NT2/D1 (cell line): Measurements from ENCODE around the gene RPTOR.

Source experiments
- YY1 ChIP-seq: IDR thresholded peaks from 2 replicates; pipeline ENCODE4 v1.6.1; 2011; ENCODE audit not compliant: insufficient read length, insufficient read depth
- ZNF274 ChIP-seq: IDR thresholded peaks from 2 replicates; pipeline ENCODE4 v1.6.1; 2011; ENCODE audit warnings: mild to moderate bottlenecking, low read depth, low read length

DNA sequence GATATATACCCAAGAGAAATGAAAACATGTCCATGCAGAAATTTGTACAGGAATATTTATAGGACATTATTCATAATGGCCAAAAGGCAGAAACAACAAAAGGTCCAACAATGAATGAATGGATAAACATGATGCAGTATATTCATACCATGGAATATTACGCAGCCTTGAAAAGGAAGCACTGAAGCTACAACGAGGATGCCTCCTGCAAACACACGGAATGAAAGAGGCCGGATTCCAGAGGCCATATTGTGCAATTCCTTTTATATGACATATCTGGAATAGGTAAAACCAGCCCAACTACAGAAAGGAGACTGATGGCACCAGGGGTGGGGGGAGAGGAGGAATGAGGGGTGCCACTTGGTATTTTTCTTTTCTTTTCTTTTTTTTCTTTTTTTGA lies 432.5 kb downstream of the RPTOR start:
- TF ChIP-seq ZNF274 (no peak), YY1 (no peak)
